SW480 (cell line): ENCODE measurements around the gene ABCC1.

ENCODE experiments used
- DNase-seq: peaks from one replicate; pipeline ENCODE4 v3.0.0-alpha.2; 2016; ENCODE audit warnings: low spot score

ABCC1 gene

GRCh38 chr16:15993946-15994665 lies 44.7 kb downstream of the ABCC1 start:
- DNase-seq: no peak

GRCh38 chr16:15996432-15997109 lies 47.2 kb downstream of the ABCC1 start:
- DNase-seq: peak; percentile 56

GRCh38 chr16:16000685-16001084 lies 51.3 kb downstream of the ABCC1 start:
- DNase-seq: no peak

- DNase-seq: no peak
Measured at GRCh38 chr16:16001596-16002255, 52.3 kb downstream of the ABCC1 start.

GRCh38 chr16:16003719-16004313 lies 54.4 kb downstream of the ABCC1 start:
- no peak for DNase-seq

GRCh38 chr16:16004314-16004749 lies 54.9 kb downstream of the ABCC1 start:
- DNase-seq: no peak

GRCh38 chr16:16005721-16006120 lies 56.3 kb downstream of the ABCC1 start:
- no peak for DNase-seq

GRCh38 chr16:16006650-16007049 lies 57.2 kb downstream of the ABCC1 start:
- DNase-seq: no peak

- DNase-seq: no peak
Measured at GRCh38 chr16:16007743-16008111, 58.3 kb downstream of the ABCC1 start.

- DNase-seq: no peak
Measured at GRCh38 chr16:16008666-16009065, 59.2 kb downstream of the ABCC1 start.

GRCh38 chr16:16009401-16009800 lies 60.0 kb downstream of the ABCC1 start:
- no peak for DNase-seq

- DNase-seq: no peak
Measured at GRCh38 chr16:16010194-16010593, 60.8 kb downstream of the ABCC1 start.

GRCh38 chr16:16012144-16012543 lies 62.7 kb downstream of the ABCC1 start:
- no peak for DNase-seq

GRCh38 chr16:16013812-16014211 lies 64.4 kb downstream of the ABCC1 start:
- no peak for DNase-seq

- DNase-seq: no peak
Measured at GRCh38 chr16:16014329-16015224, 65.2 kb downstream of the ABCC1 start.

- no peak for DNase-seq
Measured at GRCh38 chr16:16015849-16016248, 66.4 kb downstream of the ABCC1 start.

- DNase-seq: no peak
Measured at GRCh38 chr16:16016388-16016964, 67.1 kb downstream of the ABCC1 start.

- no peak for DNase-seq
Measured at GRCh38 chr16:16017812-16018211, 68.4 kb downstream of the ABCC1 start.

GRCh38 chr16:16018705-16019104 lies 69.3 kb downstream of the ABCC1 start:
- DNase-seq: no peak

GRCh38 chr16:16019488-16019887 lies 70.1 kb downstream of the ABCC1 start:
- no peak for DNase-seq

GRCh38 chr16:16020291-16020690 lies 70.9 kb downstream of the ABCC1 start:
- no peak for DNase-seq
